HG03575 (cell line): ENCODE results near the gene KCNK3.

Experiments
- ATAC-seq: cut with Tn5 transposase; IDR thresholded peaks from one replicate; pipeline ENCODE4 v1.9.1; 2021; ENCODE audit not compliant: unreplicated experiment, insufficient number of reproducible peaks, low FRiP score; ENCODE audit errors: extremely low read depth

The KCNK3 gene

DNA sequence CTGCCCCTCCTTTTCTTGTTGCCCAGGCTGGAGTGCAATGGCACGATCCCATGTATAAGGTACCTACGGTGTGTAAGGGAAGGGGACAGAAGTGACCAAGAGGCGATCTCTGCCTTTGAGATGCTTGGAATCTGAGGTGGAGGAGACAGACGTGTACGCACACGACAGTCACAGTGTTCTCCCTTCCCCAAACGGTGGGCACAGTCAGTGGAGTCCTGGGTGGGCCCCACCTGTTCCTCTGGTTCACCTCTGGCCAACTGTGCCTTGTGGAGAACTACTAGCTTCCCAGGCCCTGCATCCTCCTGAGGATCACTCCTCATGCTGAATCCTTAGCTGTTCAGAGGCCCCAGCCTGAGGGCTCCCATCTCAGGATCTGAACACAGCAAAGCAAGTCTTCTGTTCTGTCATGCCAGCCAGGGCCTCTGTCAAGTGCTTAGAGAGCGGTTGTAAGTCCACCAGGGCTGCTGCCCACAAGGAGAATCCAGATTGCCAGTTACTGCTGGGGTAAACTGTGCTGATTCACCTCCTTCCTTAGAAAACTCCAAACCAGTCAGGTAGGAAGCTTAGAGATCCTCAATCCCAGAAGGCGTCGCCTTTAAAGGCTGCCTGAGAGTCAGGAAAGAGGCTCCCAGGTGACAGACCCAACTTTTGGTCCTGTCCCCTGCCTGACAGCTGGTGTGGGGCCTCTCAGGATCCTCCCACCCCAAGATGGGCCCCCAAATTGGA lies 73.1 kb downstream of the KCNK3 start:
- no peak for ATAC-seq

DNA sequence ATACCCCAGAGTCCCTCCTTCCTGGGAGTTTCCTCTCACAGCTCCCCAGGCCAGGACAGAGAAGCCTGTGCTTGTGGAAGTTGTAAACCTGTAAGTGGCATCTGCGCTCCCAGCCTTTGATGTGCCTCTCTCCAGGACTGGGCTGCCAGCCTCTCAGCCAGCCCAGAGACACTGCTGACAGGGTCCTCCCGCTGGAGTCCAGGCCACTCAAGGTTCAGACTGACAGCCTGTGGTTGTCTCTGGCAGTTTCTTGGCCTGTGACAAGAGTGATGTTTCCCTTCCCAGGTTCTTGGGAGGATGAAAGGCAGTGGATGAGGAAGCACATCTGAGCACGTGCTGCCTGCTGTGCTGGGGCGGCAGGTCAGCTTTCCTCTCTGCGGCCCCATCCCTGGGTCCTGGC lies 74.6 kb downstream of the KCNK3 start:
- ATAC-seq = no peak

DNA sequence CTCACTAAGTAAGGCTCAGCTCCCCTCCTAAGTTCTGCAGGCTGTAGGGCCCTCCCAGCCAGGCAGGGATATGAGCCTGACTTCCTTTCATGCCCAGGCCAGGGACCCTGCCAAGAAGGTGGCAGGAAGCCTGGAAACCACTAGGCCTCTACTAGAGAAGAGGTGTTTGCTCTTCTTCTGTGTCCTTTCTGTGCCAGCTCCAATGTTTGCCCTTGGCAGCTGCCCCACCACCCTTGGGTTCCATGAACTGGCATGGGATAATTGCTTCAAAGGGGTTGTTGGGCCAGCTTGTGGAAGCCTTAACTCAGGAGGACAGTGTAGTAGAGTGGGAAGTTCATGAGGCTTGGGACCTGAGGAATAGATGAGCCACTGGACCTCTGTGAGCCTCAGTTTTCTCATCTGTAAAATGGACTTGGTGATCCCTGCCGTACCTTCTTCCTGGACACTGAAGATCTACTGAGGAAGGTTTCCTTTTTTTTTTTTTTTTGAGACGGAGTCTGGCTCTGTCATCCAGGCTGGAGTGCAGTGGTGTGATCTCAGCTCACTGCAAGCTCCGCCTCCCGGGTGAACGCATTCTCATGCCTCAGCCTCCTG lies 75.5 kb downstream of the KCNK3 start:
- no peak for ATAC-seq

DNA sequence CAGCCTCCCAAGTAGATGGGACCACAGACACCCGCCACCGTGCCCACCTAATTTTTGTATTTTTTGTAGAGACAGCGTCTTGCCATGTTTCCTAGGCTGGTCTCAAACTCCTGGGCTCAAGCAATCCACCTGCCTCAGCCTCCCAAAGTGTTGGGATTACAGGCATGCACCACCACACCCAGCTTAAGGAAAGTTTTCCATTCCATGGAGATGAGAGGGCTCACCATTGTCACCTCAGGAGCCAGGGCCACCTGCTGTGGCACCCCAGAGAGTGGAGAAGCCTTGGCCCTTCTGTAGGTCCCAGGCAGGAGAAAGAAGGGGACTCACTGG lies 76.2 kb downstream of the KCNK3 start:
- ATAC-seq = no peak

DNA sequence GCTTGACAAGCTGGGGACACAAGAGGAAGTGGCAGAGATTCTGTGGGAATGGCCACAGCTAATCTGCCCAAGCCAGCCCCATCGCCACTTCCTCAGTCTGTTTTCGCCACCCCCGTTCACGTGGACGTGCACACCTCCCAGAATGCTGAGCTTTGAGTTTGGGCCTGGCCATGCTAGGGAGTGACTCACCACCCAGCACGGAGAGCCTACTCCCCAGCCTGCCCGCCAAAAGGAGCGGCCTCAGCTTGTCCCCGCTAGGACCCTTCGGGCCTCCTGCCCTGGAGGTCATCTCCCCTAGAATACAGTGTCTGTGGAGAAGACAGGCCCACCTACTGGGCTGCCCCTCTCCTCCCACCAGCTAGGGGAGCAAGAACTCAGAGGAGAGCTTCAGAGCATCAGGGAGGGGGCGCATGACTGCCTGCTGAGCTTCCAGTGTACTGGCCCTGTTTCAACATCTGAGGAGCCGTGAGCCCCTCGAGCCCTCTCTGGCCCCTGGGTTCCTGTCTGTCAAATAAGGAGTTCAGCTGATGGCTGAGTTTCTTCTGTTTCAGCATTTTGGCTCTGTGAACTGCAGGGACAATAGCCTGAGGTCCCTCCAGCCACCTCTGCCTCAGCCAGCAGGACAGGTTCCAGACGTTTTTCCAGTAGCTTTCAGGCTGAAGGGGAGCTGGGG lies 76.7 kb downstream of the KCNK3 start:
- ATAC-seq = no peak

DNA sequence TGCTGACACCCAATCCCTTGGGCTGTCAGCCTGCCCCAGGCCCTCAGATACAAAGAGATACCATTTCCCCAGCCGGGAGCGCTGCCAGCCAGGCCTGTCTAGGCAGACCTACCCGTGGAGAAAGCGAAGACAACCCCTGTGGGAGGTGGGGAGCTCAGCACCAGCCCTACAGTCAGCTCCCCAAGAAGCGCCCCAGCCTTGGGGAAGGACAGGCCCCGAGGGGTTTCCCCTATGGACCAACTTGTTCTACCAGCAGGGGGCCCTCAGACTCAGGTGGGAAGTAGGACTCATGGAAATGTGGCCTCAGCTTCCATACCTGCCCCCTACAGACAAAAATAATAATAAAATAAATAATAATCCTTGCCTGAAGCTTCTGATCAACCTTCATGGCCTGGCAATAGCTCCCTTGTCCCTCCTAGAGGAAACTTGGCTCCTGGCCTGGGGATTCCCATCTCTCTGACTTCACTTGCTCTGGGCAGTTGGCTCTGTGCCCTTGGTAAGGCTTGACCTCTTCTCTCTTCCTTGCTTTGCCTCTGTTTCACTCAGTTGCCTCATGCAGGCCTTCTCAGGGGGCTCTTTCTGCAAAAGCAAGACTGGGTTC lies 78.6 kb downstream of the KCNK3 start:
- no peak for ATAC-seq

DNA sequence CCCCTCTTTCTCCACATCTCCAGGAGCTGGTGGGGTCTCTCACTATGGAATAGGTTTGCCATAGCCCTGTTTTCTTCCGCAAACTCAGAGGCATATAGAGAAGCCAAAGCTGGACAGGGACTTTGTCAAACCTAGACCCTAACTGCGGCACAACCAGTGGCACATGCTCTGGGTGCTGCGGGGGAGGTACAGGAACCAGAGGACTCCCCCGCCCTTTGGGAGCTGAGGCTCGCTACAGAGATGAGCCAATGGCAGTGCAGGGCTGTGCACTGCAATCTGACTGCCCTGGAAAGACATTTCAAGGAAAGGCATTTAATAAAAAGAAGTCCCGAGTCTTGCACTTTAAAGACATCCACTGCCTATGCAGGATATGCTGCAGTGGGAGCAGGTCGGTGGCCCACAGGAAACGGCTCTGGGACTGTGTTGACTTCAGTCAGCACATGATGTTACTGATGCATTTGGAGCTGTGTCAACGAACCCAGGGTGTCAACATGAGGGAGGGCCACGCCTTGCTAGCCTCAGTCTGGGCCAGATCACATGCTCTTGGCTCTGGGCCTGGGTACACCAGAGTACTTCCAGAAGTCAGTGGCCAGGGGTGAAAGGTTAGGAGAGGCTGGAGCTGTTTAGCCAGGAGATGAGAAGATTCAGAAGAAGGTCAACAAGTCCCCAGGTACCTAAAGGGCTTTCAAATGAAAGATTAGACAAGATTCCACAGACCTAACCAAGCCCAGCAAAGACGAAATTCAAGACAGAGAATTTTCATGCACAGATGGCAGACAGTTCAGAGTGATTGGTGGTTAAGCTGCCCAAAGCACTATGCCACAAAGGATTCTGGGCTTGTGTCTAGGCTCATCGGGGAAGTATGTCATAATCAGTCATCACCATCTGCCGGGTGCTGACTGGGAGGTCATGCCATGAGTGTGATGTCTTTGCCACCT lies 79.8 kb downstream of the KCNK3 start:
- no peak for ATAC-seq

DNA sequence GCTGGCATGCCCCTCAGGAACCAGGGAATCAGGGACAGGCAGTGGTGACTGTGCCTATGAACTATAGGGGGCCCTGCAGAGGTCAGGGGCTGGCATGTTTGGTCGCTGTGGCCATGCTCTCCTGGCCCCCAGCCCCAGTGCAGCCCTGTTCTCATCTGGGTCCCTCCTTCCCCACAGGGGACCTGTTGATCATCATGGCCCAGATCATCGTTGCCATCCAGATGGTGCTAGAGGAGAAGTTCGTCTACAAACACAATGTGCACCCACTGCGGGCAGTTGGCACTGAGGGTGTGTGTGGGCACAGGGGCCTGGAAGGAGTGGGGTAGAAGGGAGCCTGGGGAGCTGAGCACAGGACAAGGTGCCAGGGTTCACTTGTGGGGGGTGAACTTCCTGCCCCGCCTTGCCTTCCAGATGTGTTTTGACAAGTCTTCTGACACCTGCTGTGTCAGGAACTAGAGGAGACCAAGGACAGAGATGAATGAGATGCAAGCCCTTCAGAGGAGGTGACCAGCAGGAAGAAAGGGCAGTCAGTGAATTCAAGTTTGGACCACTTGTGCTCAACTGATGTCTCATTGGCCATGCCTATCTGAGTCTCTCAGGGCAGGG lies 83.8 kb downstream of the KCNK3 start:
- ATAC-seq = no peak

DNA sequence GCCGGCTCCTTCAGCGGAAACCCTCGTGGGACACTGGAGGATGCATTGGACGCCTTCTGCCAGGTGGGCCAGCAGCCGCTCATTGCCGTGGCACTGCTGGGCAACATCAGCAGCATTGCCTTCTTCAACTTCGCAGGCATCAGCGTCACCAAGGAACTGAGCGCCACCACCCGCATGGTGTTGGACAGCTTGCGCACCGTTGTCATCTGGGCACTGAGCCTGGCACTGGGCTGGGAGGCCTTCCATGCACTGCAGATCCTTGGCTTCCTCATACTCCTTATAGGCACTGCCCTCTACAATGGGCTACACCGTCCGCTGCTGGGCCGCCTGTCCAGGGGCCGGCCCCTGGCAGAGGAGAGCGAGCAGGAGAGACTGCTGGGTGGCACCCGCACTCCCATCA lies 85.6 kb downstream of the KCNK3 start:
- ATAC-seq = no peak

DNA sequence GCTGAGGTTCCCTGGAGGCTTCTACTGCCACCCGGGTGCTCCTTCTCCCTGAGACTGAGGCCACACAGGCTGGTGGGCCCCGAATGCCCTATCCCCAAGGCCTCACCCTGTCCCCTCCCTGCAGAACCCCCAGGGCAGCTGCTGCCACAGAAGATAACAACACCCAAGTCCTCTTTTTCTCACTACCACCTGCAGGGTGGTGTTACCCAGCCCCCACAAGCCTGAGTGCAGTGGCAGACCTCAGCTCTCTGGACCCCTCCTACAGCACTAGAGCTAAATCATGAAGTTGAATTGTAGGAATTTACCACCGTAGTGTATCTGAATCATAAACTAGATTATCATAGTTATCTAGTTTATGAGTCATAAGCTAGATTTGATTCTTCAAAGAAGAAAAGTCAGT lies 86.0 kb downstream of the KCNK3 start:
- no peak for ATAC-seq

DNA sequence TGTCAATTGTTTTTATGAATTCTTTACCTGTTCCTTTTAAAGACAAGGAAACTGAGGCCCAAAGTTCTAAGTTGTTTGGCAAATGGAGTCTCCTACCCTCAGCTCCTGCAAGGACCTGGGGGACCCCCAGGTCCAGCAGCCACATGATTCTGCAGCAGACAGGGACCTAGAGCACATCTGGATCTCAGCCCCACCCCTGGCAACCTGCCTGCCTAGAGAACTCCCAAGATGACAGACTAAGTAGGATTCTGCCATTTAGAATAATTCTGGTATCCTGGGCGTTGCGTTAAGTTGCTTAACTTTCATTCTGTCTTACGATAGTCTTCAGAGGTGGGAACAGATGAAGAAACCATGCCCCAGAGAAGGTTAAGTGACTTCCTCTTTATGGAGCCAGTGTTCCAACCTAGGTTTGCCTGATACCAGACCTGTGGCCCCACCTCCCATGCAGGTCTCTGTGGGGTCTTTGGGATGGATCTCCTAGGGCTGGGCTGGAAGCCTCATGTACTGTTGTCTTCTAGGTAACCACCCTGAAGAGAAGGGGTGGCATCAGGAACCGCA lies 87.8 kb downstream of the KCNK3 start:
- ATAC-seq = no peak
